HL-60 (cell line): ENCODE results near the gene TEC.

Experiments
- DNase-seq, 2 experiments: peaks; one replicate each; pipeline ENCODE4 v3.0.0-alpha.2; 2010 to 2020; ENCODE audit warnings: low read depth in 1 of 2, low spot score in 1 of 2
- H3K27ac ChIP-seq: fragments of 250-450 bp; sonication (Bioruptor Pico); replicated peaks from 2 replicates; pipeline ENCODE4 v1.5.1; 2020; ENCODE audit warnings: mild to moderate bottlenecking, moderate library complexity
- H3K27me3 ChIP-seq: fragments of 250-450 bp; sonication (Bioruptor Pico); 2 replicates; pipeline ENCODE4 v1.5.1; 2021; ENCODE audit warnings: mild to moderate bottlenecking, moderate library complexity; ENCODE audit not compliant: insufficient read depth, poor library complexity, severe bottlenecking
- H3K4me3 ChIP-seq: replicated peaks from 2 replicates; pipeline ENCODE4 v1.5.1; 2011; ENCODE audit warnings: mild to moderate bottlenecking, control low read depth, low read length; ENCODE audit not compliant: insufficient read depth
- CTCF ChIP-seq: IDR thresholded peaks from one replicate; pipeline ENCODE4 v1.5.1; 2011; ENCODE audit warnings: low read length, control low read depth, inconsistent platforms; ENCODE audit not compliant: insufficient read depth
- GABPA ChIP-seq: IDR thresholded peaks from 2 replicates; pipeline ENCODE4 v1.6.1; 2012; ENCODE audit warnings: low read depth
- POLR2AphosphoS5 ChIP-seq: IDR thresholded peaks from 2 replicates; pipeline ENCODE4 v1.6.1; 2012; ENCODE audit warnings: low read depth
- REST ChIP-seq: IDR thresholded peaks from 2 replicates; pipeline ENCODE4 v1.6.1; 2012; ENCODE audit warnings: low read depth; ENCODE audit not compliant: insufficient replicate concordance
- SPI1 ChIP-seq: IDR thresholded peaks from 2 replicates; pipeline ENCODE4 v1.6.1; 2012; ENCODE audit warnings: low read depth, mild to moderate bottlenecking, borderline replicate concordance

Gene TEC

GRCh38 chr4:48191758-48192157, 77.9 kb downstream of the TEC start:
- TF ChIP-seq SPI1 (no peak), CTCF (no peak), POLR2AphosphoS5 (no peak), GABPA (no peak), REST (no peak)
- H3K4me3 ChIP-seq = no peak overlapping the region
- no peak overlapping the region for H3K27ac ChIP-seq
- no peak for DNase-seq
- no peaks in the 10 kb centered on the region for H3K27me3 ChIP-seq

GRCh38 chr4:48190839-48191238, 78.8 kb downstream of the TEC start:
- Histone ChIP-seq H3K4me3 (no peak overlapping the region), H3K27ac (no peak overlapping the region), H3K27me3 (no peaks in the 10 kb centered on the region)
- TF ChIP-seq REST = no peak
- no peak for TF ChIP-seq CTCF
- no peak for TF ChIP-seq POLR2AphosphoS5
- TF ChIP-seq GABPA = no peak
- no peak for TF ChIP-seq SPI1
- DNase-seq = no peak

- Histone ChIP-seq H3K27ac (no peak overlapping the region), H3K27me3 (no peaks in the 10 kb centered on the region), H3K4me3 (no peak overlapping the region)
- no peak for DNase-seq
- no peak for TF ChIP-seq CTCF
- no peak for TF ChIP-seq REST
- TF ChIP-seq GABPA = no peak
- TF ChIP-seq SPI1 = no peak
- no peak for TF ChIP-seq POLR2AphosphoS5
Observed at GRCh38 chr4:48189731-48190130, 79.9 kb downstream of the TEC start.
